Smooth muscle cell (in vitro differentiated cells): ENCODE data around the gene GLRA2. TPM values are rescaled to one million over a fixed set of nuclear protein-coding genes. Genes with fewer than 3 reads are reported as not detected.

Experiments used
- DNase-seq: peaks from one replicate; lab custom pipeline; 2025; ENCODE audit not compliant: unreplicated experiment; lab: John Stamatoyannopoulos, UW
- H2AFZ ChIP-seq: fragments of 200-600 bp; sonication (generic); 2 replicates; pipeline ENCODE4 v1.6.0; 2016; ENCODE audit warnings: antibody characterized with exemption, low read depth, mild to moderate bottlenecking
- H3F3A ChIP-seq: fragments of 200-600 bp; sonication (generic); 2 replicates; pipeline ENCODE4 v1.6.0; 2017; ENCODE audit warnings: antibody characterized with exemption, low read depth
- H3K27ac ChIP-seq: fragments of 200-600 bp; sonication (generic); 2 replicates; pipeline ENCODE4 v1.5.1; 2016; ENCODE audit warnings: low read depth, mild to moderate bottlenecking
- H3K27me3 ChIP-seq: fragments of 200-600 bp; sonication (generic); 2 replicates; pipeline ENCODE4 v1.6.1; 2016; ENCODE audit warnings: low read depth, mild to moderate bottlenecking
- H3K36me3 ChIP-seq: fragments of 200-600 bp; sonication (generic); 2 replicates; pipeline ENCODE4 v1.5.1; 2016; ENCODE audit warnings: low read depth
- H3K4me1 ChIP-seq: fragments of 200-600 bp; sonication (generic); 2 replicates; pipeline ENCODE4 v1.5.1; 2016; ENCODE audit warnings: low read depth
- H3K4me2 ChIP-seq: fragments of 200-600 bp; sonication (generic); 2 replicates; pipeline ENCODE4 v1.6.0; 2016; ENCODE audit warnings: mild to moderate bottlenecking
- H3K4me3 ChIP-seq: fragments of 200-600 bp; sonication (generic); 2 replicates; pipeline ENCODE4 v1.5.1; 2016; ENCODE audit warnings: mild to moderate bottlenecking
- H3K79me2 ChIP-seq: fragments of 200-600 bp; sonication (generic); 2 replicates; pipeline ENCODE4 v1.6.0; 2016; ENCODE audit warnings: low read depth, mild to moderate bottlenecking
- H3K9ac ChIP-seq: fragments of 200-600 bp; sonication (generic); 2 replicates; pipeline ENCODE4 v1.6.0; 2016; ENCODE audit warnings: low read depth
- H3K9me3 ChIP-seq: fragments of 200-600 bp; sonication (generic); replicated peaks from 2 replicates; pipeline ENCODE4 v1.5.1; 2016; ENCODE audit warnings: low read depth
- H4K20me1 ChIP-seq: fragments of 200-600 bp; sonication (generic); 2 replicates; pipeline ENCODE4 v1.6.0; 2016; ENCODE audit warnings: low read depth
- WGBS: methylation state at CpG from one replicate; pipeline ENCODE4 v1.1.7; 2016; ENCODE audit warnings: low lambda C conversion rate; 5-methylcytosine and 5-hydroxymethylcytosine counted together
- polyA plus RNA-seq: library from polyadenylated mRNA; unstranded; fragments of >200 nt; fragmentation: Nextera tagmentation; extraction: Ambion mirVana; gene quantifications from 2 replicates; pipeline ENCODE4 v1.2.1, GENCODE V29; 2016
- total RNA-seq: library from RNA; depleted of rRNA; stranded (reverse); fragments of >200 nt; gene quantifications from 2 replicates; pipeline ENCODE4 v1.2.3, GENCODE V29; 2014
- TF ChIP-seq, protein P1 (sequence below): fragments of 200-600 bp; sonication (generic); IDR thresholded peaks from 2 replicates; pipeline ENCODE4 v1.5.1; 2017; ENCODE audit warnings: borderline replicate concordance, mild to moderate bottlenecking, antibody characterized with exemption; ENCODE audit not compliant: insufficient read depth, poor library complexity, severe bottlenecking

Gene GLRA2
- total and polyA plus RNA-seq, 2 experiments from 2014 or later, result 3.0 TPM; not detected in 1

DNA sequence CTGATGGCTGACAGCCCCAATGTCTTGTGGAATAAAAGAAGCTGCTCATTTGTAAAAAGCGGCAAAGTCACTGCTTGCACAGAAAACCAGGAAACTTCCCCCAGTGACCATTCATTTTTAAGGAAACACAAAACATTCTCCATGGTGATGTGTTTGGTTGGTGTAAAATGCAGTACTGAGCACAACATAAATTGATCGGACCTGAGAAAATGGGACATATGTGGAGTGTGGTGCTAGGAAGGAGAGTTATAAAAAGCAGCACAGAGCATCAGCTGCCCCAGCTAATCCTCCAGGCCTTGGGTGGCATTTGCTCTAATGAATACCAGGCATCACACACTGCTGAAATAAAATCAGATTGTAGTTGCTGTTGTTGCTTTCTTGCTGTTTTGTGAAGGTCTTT is 55.2 kb downstream of the GLRA2 start:
- TF ChIP-seq, protein P1, sequence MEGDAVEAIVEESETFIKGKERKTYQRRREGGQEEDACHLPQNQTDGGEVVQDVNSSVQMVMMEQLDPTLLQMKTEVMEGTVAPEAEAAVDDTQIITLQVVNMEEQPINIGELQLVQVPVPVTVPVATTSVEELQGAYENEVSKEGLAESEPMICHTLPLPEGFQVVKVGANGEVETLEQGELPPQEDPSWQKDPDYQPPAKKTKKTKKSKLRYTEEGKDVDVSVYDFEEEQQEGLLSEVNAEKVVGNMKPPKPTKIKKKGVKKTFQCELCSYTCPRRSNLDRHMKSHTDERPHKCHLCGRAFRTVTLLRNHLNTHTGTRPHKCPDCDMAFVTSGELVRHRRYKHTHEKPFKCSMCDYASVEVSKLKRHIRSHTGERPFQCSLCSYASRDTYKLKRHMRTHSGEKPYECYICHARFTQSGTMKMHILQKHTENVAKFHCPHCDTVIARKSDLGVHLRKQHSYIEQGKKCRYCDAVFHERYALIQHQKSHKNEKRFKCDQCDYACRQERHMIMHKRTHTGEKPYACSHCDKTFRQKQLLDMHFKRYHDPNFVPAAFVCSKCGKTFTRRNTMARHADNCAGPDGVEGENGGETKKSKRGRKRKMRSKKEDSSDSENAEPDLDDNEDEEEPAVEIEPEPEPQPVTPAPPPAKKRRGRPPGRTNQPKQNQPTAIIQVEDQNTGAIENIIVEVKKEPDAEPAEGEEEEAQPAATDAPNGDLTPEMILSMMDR, result no peak
- Histone ChIP-seq H3K27me3 (no peaks in the 10 kb centered on the region), H4K20me1 (no peaks in the 10 kb centered on the region), H3K9me3 (peaks cover 8% of the 10 kb centered on the region), H2AFZ (no peak overlapping the region), H3K9ac (no peak overlapping the region), H3K27ac (no peak overlapping the region), H3K79me2 (no peaks in the 10 kb centered on the region), H3F3A (no peaks in the 10 kb centered on the region), H3K4me2 (no peak overlapping the region), H3K36me3 (no peaks in the 10 kb centered on the region), H3K4me3 (no peak overlapping the region), H3K4me1 (no peaks in the 10 kb centered on the region)
- WGBS, result 73% methylated on average over 2 of the region's 2 CpGs
- DNase-seq, result no peak

GRCh38 chrX:14590216-14590615 is 60.9 kb downstream of the GLRA2 start:
- Histone ChIP-seq H4K20me1 (no peaks in the 10 kb centered on the region), H3K4me3 (no peak overlapping the region), H3K79me2 (no peaks in the 10 kb centered on the region), H3K27me3 (no peaks in the 10 kb centered on the region), H3K4me1 (no peaks in the 10 kb centered on the region), H3K9ac (no peak overlapping the region), H3K27ac (peak overlapping the region; percentile 40), H3K4me2 (no peak overlapping the region), H2AFZ (no peak overlapping the region), H3F3A (no peaks in the 10 kb centered on the region), H3K9me3 (peaks cover 8% of the 10 kb centered on the region), H3K36me3 (no peaks in the 10 kb centered on the region)
- DNase-seq, result no peak
- WGBS, result 53% methylated on average over 2 of the region's 2 CpGs
- TF ChIP-seq, protein P1, result no peak

GRCh38 chrX:14590693-14591424 is 61.5 kb downstream of the GLRA2 start:
- H3K79me2 ChIP-seq, result no peaks in the 10 kb centered on the region
- no peak overlapping the region for H3K9ac ChIP-seq
- H3K27me3 ChIP-seq, result no peaks in the 10 kb centered on the region
- peak overlapping the region; percentile 40 for H3K27ac ChIP-seq
- no peaks in the 10 kb centered on the region for H3K4me1 ChIP-seq
- peaks cover 8% of the 10 kb centered on the region for H3K9me3 ChIP-seq
- H4K20me1 ChIP-seq, result no peaks in the 10 kb centered on the region
- WGBS, result 78% methylated on average over 7 of the region's 7 CpGs
- no peaks in the 10 kb centered on the region for H3F3A ChIP-seq
- TF ChIP-seq, protein P1, result no peak
- no peak overlapping the region for H3K4me2 ChIP-seq
- H2AFZ ChIP-seq, result no peak overlapping the region
- H3K4me3 ChIP-seq, result no peak overlapping the region
- DNase-seq, result no peak
- no peaks in the 10 kb centered on the region for H3K36me3 ChIP-seq

DNA sequence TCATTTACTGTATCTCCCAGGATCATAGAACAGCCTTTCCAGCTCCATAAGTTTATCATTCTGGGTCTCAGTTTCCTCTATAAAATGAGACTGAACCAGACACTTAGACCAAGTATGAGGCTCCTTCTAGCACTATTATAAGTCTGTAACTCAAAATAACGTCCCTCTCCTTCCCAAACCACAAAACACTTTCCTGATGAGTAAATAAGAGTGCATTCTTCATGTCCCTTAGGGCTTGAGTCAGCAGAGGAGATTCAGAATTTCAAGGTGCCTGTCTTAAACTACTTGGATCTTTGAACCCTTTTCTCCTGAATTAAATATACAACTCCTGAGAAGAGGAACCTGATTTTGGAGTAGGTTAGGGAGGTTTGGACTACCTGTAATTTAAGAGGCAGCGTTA is 62.6 kb downstream of the GLRA2 start:
- Histone ChIP-seq H3K79me2 (no peaks in the 10 kb centered on the region), H3K4me2 (no peak overlapping the region), H3K4me1 (no peaks in the 10 kb centered on the region), H3K9me3 (peaks cover 8% of the 10 kb centered on the region), H3K36me3 (no peaks in the 10 kb centered on the region), H3K27me3 (no peaks in the 10 kb centered on the region), H3K4me3 (no peak overlapping the region), H2AFZ (no peak overlapping the region), H3K27ac (peak overlapping the region; percentile 40), H3K9ac (no peak overlapping the region), H3F3A (no peaks in the 10 kb centered on the region), H4K20me1 (no peaks in the 10 kb centered on the region)
- TF ChIP-seq, protein P1, result no peak
- WGBS, result 43% methylated on average over 2 of the region's 2 CpGs
- no peak for DNase-seq
